GM12801 (cell line): Measurements from ENCODE around the gene CKAP5.

Experiments used
- TF ChIP-seq, protein P1 (sequence below): IDR thresholded peaks from one replicate; pipeline ENCODE4 v1.5.1; 2011; ENCODE audit warnings: control low read depth; ENCODE audit not compliant: insufficient read length; ENCODE audit errors: extremely low read depth

The CKAP5 gene

DNA sequence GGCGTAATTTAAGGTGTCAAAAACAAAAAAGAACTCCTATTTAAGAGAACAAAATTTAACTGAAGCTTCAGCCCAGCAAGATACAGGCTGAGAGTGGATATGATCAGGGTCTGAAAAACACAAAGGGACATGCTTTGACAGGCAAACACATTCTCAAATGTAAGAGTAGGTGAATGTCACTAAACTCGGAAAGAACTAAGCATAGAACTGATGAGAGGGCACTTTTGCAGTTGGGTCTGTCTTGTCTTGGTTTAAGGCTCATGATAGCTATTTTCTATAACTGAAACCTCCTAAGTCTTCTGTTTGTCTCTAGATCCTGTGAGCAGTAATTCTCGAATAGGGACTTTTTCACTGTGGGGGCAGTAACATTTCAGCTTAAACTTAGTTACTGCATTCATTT, 100.1 kb downstream of the CKAP5 start:
- TF ChIP-seq, protein P1, sequence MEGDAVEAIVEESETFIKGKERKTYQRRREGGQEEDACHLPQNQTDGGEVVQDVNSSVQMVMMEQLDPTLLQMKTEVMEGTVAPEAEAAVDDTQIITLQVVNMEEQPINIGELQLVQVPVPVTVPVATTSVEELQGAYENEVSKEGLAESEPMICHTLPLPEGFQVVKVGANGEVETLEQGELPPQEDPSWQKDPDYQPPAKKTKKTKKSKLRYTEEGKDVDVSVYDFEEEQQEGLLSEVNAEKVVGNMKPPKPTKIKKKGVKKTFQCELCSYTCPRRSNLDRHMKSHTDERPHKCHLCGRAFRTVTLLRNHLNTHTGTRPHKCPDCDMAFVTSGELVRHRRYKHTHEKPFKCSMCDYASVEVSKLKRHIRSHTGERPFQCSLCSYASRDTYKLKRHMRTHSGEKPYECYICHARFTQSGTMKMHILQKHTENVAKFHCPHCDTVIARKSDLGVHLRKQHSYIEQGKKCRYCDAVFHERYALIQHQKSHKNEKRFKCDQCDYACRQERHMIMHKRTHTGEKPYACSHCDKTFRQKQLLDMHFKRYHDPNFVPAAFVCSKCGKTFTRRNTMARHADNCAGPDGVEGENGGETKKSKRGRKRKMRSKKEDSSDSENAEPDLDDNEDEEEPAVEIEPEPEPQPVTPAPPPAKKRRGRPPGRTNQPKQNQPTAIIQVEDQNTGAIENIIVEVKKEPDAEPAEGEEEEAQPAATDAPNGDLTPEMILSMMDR: no peak

- TF ChIP-seq, protein P1: no peak
Observed at GRCh38 chr11:46745328-46745727, 100.8 kb downstream of the CKAP5 start.

GRCh38 chr11:46743693-46744339, 102.3 kb downstream of the CKAP5 start:
- TF ChIP-seq, protein P1: no peak

- TF ChIP-seq, protein P1: no peak
Observed at GRCh38 chr11:46743043-46743442, 103.0 kb downstream of the CKAP5 start.

DNA sequence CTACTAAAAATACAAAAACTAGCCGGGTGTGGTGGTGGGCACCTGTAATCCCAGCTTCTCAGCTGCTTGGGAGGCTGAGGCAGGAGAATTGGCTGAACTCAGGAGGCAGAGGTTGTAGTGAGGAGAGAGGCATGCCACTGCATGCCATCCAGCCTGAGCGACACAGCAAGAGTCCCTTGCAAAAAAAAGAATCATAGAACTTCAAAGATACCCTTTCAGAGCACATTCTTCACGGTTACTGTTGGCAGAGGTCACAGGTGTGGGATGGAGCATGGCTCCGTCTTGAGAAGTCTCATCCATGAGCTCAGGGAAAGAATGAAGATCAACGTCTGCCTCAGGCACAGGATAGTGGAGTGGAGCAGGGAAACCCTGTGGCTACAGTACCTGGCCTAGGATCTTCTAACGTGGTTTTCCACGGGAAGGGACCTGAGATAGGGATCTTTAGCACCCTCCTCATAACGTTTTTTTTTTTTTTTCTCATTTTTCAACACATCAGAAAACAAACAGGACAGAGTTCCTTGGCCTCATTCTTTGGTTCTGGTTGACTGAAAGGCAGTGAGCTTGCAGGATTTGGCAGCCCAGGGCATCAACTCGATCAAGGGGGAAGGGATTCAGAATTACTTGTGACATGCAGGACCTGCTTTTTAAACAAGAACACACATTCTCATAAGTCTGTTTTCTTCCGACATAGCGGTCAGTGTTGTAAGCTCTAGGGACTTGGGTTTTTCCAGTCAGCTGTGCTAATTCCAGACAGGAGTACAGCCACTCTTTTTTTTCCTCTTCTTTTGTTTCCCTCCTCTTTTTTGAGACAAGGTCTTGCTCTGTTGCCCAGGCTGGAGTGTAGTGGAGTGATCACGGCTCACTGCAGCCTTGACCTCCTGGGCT, 104.2 kb downstream of the CKAP5 start:
- TF ChIP-seq, protein P1: no peak

- TF ChIP-seq, protein P1: no peak
Observed at GRCh38 chr11:46738887-46739286, 107.2 kb downstream of the CKAP5 start.

GRCh38 chr11:46737699-46738098, 108.4 kb downstream of the CKAP5 start:
- TF ChIP-seq, protein P1: no peak
